GM19468 (cell line): Measurements from ENCODE around the gene UGT1A7.

Experiments
- ATAC-seq: cut with Tn5 transposase; IDR thresholded peaks from one replicate; pipeline ENCODE4 v1.9.1; 2021; ENCODE audit warnings: mild to moderate bottlenecking, moderate library complexity, moderate number of reproducible peaks; ENCODE audit not compliant: unreplicated experiment; ENCODE audit errors: extremely low read depth

Gene UGT1A7

DNA sequence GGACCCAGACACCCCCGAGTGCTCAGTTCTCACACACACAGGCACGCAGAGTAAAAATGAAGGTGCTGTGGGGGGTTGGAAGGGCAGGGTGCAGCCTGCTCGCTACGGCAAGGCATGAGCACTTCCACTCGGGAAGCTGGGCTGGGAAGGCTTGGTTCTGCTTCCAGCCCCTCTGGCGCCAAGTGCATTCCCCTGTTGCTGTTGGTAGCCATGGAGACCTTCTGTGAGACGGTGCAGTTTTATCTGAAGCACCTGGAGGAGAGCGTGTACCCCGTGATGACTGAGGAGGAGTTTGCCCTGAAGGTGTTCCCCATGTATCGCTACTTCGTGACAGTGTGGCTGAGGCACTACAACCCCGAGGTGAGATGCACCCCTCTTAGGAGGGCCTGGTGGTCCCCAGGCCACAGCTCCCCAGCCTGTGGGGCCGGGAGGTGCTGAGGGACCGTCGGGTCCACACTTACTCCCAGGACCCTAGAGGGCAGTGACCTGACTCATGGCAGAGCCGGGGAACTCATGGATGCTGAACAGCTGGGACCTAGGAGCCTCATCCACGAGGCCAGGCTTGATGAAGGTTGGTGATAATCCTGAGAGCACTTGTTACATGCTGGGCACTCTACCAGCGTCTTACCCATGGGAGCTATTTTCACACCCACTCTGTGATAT is 111.9 kb downstream of the UGT1A7 start:
- ATAC-seq: no peak

DNA sequence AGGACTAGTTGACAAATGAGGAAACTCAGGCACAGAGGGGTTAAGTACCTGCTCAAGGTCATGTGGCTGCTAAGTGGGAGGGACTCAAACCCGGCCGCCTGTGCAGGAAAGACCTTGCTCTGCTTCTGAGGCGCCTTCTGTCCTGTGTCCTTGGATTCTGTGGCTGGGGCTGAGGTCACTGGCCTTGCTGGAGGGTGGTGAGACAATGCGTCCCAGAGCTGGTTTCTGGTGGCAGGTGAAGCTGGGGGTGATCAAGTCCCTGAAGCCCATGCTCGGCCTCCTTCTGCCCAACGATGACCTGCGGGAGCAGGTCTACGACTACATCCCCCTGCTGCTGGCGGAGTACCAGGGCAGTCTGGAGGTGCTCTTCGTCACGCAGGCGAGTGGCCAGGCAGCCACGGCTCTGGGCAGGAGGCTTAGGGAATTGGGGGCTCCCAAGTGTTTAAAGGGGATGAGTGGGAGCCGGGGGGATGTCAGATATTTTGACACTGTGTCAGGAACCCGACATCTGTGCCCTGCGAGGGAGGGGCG is 112.5 kb downstream of the UGT1A7 start:
- ATAC-seq: no peak

DNA sequence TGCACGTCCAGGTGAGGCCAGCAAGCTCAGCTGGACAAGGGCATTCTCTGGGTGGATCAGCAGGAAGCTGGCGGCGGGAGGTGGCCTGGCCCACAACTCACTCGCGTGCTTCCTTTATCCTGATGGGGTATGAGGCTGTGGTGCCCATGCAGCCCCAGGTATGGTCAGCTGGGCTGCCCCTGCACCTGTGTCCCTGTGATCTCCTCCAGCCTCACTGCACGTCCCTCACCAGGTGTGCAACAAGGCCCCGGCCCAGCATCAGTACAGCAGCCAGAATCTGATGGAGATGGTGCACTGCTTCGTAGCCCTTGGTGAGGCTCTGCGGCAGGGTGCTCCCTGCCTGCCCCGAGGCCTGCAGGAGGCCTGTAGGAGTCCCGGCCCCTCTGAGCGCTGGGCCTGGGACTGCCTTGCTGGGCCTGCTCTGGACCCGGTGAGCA is 114.1 kb downstream of the UGT1A7 start:
- no peak for ATAC-seq

DNA sequence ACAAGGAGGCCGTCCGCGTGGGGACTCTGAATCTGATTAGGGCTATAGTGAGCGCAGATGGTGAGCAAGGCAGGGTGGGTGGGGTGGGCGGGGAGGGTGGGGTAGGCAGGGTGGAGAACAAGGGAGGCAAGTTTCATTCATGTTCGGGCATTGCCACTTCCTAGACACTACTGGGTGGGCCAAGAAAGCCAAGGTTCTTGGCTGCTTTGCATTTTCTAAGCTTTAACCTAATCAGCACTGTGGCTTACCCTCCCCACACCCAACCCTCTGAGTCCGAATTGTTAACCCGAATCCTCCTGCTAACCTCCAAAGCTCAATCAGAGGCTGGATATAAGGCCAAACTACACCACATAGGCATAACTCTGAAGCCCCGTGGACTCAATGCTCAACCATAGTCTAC is 114.6 kb downstream of the UGT1A7 start:
- no peak for ATAC-seq

DNA sequence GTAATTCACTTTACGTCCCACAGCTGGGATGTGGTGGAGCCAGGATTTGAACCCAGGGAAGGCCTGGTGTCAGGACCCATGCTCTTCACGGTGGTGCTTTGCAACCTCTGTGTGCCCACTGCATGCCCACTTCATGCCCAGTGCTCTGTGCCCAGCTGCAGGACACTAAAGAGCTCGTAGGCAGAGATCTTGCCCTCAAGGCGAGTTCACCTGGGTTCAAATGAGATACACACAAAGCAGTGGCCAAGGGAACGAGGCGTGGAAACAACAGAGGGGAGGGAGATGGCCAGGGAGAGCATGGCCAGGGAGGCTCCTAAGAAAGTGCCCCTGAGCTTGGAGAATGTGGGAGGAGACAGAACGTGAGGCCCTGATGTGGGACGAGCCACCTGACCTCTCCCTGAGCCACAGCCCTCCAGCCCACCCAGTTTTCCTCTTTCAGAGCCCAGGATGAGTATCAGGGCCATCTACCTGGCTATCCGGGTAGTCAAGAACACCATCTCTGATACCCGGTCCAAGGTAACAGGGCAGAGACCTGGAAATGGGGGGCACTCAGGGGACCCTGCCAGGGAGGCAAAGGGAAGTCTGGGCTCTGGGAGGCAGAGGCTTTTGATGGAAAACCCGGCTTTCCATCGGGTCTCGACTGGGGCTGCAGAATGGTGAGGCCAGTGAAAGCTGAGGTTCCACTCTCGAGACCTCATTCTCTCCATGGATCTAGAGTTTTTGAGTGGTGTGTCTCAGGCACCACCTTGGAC is 116.8 kb downstream of the UGT1A7 start:
- no peak for ATAC-seq

DNA sequence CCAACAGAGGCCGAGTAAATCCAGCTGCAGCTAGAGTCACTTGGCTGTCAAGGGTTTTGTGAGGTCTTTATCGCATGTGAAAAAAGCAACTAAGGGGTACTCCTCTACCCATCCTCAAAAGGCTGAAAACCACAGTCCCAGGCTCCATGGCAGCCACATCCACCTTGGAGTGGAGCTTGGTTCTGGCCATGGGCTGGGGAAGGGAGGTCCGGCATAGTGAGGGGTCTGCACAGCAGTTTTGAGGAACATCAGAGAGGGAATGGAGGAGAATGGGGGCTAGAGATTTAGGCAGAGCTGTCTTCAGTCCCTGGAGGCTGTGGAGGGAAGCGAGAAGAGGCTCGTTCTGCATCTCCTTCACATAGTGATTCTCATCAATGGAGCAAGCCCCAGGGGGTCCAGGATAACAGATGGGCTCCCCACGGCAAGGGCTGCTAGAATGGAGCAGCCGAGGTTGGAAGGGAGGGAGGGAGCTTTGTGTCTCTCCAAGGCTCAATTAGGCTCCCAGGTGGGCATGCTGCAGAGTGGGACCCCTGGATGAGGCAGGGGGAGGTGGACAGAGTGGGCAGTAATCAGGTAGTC is 117.5 kb downstream of the UGT1A7 start:
- ATAC-seq: no peak

DNA sequence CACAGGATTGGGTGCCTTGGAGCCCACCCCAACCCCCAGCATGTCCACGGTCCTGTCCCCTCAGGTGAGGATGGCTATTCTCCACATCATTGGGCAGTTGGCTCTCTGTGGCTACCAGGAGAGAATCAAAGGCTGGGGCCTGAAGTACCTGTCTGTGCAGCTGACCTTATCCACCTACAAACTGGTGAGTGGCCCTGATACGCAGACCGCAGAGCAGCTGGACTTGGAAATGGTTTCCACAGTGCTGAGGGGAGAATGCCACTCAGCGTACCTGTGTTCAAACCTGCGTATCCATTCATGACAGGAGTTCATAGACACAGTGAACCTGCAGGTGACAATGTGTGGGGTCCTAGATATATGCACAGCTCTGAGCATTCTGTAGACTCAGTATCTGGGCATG is 118.0 kb downstream of the UGT1A7 start:
- no peak for ATAC-seq

DNA sequence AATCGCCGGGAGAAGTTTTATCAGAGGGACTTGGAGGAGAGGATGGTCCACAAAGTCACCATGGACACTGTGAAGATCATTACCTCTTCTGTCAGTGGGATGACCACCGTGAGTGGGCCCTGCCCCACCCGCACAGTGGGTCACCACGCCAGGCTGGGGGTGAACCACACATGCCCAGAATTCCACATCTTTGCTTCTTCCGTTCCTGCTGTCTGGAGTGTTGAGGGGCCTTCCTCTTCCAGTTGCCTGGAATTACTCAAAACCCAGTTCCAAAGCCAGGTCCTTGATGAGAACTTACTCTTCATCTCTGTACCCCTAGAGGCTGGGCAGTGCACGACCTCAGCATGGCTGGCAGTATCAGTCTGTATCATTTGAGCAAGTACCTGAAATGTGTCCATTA is 118.5 kb downstream of the UGT1A7 start:
- ATAC-seq: no peak

DNA sequence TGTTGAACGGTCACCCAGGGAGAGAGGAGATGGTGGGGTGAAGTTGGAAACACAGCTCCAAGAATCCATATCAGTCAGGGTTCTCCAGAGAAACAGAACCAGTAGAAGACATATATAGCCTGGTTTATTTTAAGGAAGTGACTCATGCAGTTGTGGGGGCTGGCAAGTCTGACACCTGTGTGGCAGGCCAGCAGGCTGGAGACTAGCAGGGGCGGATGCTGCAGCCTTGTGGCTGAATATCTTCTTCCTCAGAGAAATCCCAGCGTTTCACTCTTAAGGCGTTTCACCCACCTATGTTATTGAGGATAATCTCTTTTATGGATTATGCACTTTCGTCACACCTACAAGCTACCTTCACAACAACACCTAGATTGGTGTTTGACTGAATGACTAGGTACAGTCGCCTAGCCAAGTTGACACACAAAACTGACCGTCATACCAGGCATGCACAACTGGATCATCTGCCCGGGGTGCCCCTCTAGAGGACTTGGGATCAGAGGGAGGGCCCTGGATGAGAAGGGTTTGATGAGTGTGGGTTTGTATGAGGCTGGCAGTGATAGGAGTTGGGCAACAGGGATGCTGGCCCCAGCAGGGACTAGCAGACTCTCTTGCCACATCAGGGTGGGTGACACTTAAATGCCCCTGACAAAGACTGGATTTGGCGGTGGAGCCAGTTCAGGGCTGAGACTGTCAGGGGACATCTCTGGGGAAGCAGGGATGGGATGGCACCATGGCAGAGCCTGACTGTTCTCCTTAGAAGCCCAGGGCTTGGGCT is 119.8 kb downstream of the UGT1A7 start:
- no peak for ATAC-seq

DNA sequence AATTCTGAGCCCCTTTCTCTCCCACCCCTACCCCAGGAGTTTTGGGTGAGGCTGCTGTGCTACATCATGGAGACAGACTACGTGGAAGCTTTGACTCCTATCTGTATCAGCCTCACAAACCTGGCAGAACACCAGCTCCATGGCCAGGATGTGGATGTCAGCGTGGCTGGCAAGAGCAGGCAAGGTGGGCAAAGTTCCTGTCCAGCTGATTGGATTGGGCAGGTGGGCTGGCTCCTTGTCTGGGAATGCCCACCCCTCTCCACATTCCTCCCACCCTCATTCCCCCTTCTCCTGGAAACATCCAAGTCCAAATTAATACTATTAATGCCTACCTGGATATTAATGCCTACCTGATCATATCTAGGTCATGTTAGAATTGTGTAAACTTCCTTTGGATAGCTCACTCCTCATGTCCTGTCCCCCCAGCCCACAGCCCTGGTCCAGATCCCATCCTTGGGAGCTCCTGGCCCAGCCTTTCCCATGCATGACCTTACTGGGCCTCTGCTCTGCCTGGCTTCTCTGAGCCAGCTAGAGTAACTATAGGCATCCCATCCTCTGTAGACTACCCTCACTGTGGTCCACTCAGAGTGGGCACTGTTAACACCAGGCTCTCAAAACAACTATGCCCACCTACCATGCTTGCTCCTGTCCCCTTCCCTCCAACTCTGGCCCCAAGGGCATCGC is 120.6 kb downstream of the UGT1A7 start:
- ATAC-seq: no peak

DNA sequence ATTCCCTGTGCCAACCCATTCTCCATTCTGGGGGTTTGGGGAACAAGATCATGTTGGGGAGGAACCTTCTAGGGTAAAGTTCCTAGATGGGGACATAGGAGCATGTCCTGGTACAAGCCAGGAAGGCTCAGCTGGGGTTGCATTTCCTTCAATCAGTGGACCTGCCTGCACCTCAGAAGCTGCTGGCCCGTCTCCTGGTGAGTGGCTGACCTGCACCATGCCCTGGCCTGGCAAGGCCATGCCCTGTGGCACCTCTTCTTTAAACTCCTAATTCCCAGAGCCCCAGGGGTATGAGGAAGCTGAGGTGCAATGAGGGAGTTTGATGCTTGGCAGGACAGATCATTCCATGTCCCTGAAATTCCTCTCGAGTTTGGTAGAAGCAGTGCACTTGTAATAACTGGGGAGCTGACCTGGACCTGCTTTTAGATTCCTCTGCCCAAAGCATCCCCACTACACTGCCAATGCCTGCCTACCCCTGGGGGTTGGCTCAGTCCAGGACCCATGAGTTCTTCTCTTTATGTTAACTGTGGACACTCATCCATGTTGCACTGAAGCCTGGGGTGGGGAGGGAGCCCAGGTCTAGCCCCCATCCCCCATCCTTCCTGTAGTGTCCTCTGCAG is 121.7 kb downstream of the UGT1A7 start:
- no peak for ATAC-seq

DNA sequence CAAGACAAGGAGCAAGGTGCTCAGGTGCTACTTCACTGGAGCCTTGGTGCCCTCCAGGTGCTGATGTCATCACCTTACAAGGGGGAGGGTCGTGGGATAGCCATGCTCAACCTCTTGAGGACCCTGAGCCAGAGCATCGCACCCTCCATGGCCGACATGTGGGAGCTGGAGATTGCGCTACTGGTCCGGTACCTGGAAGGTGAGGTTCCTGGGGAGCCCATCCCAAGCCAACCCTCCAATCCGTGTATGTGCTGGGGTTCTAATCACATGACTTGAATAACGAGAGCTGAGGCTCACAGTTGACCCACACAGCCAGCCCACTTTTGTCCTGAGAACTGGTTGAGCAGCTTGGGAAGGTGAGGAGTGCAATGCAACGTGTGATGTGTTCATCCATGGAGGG is 122.3 kb downstream of the UGT1A7 start:
- ATAC-seq: no peak

DNA sequence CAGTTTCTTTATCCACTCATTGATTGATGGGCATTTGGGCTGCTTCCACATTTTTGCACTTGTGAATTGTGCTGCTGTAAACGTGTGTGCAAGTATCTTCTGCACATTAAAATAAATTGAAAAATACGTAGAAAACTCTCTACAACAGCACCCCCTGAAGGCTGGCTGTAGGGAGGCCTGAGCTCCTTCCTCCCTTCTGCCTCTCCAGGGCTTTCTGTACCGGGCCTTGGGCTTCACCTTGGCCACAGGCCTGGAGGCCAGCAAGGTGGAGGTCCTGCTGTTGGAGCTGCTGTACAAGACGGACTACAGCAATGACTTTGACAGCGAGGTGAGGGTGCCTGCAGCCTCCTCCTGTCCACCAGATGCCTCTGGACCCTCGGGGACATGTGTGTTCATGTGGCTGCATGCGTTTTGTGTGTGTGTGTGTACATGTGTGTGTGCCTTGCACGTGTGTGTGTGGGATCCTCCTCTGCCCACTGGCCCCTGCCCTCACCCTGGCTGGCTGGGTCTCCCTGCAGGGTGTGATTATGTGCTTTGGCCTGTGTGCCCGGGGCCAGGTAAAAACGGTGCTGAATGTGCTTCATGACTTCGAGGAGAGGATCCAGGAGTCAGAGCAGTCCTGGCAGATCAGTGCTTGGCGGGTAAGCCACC is 125.6 kb downstream of the UGT1A7 start:
- ATAC-seq: no peak

DNA sequence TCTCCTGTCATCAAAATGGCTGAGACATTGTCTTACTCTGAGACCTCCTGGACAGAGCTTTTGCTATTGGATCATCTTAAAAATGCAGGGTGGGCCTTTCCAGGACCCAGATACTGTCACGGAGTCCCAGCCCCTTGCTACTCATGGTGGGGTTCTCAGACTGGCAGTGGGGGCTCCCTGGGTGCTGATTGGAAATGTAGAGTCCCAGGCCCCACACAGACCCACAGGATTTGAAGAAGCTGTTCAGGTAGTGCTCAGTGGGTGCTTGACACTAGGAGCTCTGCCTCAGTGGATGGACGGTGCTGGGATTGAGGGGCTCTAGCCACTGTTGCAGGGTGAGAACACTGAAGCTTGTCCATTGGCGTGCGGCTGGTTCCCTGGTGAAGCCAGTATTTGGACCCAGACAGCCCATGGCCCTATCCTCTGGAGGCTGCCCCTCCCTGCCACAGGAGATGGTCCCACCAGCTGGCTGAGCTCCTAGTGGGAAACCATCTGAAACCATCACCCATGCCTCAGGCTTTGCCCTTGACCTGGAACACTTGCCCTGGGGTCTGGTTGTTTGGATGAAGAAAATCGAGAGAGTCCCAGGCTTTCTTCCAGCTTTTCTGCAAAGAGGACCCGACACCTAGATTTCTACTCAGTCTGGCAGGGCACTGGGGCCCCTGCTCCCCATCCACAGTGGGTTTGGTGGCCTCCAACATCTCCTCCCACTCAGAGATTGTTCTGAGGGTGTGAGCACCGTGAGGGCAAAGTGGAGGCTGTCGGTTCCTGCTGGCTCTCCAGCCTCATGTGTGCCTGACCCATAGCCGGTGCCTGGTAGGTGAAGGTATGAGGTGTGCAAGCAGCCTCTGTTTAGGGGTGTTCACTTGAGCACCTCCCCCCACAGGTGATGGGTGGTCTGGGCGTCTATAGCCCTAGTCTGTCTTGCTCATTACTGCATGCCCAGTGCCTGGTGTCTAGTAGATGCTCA is 126.5 kb downstream of the UGT1A7 start:
- no peak for ATAC-seq

DNA sequence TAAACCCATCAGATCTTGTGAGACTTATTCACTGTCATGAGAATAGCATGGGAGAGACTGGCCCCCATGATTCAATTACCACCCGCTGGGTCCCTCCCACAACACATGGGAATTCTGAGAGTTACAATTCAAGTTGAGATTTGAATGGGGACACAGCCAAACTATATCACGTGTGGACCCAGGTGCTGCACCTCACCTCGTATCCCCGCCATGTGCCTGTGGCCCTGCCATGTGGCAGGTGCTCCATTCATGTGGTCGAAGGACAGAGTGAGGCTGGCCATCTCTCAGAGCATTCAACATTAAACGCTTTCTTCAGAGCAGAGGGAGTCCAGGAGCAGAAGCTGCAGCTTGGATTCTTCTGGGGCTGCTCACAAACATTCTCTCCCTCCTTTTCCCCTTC is 128.7 kb downstream of the UGT1A7 start:
- ATAC-seq: no peak

DNA sequence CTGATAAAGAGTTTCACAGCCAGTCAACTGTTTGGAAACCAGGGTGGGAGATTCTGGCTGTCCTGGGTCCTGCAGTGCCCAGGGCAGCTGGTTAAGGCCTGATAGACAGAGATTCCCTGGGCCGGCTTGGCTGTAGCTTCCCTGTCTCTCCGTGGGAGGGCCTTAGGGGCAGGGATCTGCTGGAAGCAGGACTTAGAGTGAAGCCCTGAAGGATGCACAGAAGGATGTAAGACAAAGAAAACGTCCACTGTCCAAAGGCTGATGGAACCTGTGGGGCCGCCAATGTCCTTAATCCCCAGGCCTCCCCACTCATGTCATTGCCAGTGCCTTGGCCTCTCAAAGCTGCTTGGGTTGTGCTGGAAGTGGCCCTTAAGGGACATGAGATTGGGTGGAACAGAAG is 129.4 kb downstream of the UGT1A7 start:
- ATAC-seq: no peak

DNA sequence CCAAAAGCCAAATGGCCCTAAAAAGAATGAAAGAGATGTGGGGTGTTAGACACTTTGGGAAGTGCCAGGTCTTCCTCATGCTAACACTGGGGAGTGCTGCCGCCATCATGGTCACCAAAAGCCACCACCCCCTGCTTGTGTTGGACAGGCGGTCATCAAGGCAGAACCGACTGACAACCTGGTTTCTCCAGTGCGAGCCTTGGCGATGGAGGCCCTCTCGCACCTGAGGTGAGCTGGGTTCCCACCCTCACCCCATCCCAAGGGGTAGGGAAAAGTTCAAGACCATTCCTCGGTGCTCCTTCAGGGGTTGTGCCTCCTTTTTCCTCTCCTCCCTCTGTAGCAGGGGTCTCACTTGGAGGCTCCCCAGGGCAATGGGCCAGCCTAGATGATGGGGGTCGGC is 130.0 kb downstream of the UGT1A7 start:
- no peak for ATAC-seq
